Stimulated activated naive CD8-positive, alpha-beta T cell treated with anti-CD3 and anti-CD28 coated beads, Interleukin-15, Interleukin-2, amounts not matched to agents 100 ng/mL and 50 ng/mL, for 24 hours (primary cell): ENCODE data around the gene SELENOF.
A peak's percentile ranks its signal among the peaks of the same experiment; 100 is the strongest.

Source experiments
- H3K27ac Mint-ChIP-seq: one replicate; pipeline ENCODE4 v1.8.0; 2021; ENCODE audit warnings: mild to moderate bottlenecking, mixed read lengths
- H3K27me3 Mint-ChIP-seq: one replicate; pipeline ENCODE4 v1.8.0; 2021; ENCODE audit warnings: mixed read lengths
- H3K36me3 Mint-ChIP-seq: one replicate; pipeline ENCODE4 v1.8.0; 2021; ENCODE audit warnings: low read depth, mixed read lengths
- H3K4me1 Mint-ChIP-seq: one replicate; pipeline ENCODE4 v1.8.0; 2021; ENCODE audit warnings: low read depth, mixed read lengths
- H3K4me3 Mint-ChIP-seq: one replicate; pipeline ENCODE4 v1.8.0; 2021; ENCODE audit warnings: mild to moderate bottlenecking, mixed read lengths
- H3K9me3 Mint-ChIP-seq: one replicate; pipeline ENCODE4 v1.8.0; 2021; ENCODE audit warnings: mixed read lengths

SELENOF gene

GRCh38 chr1:86933562-86934377, 19.8 kb upstream of the SELENOF start:
- Mint-ChIP-seq H3K27ac (no peak overlapping the region), H3K4me3 (no peak overlapping the region), H3K4me1 (peaks cover 30% of the 10 kb centered on the region), H3K36me3 (no peaks in the 10 kb centered on the region), H3K9me3 (no peaks in the 10 kb centered on the region), H3K27me3 (no peaks in the 10 kb centered on the region)

- no peaks in the 10 kb centered on the region for H3K36me3 Mint-ChIP-seq
- H3K4me3 Mint-ChIP-seq = no peak overlapping the region
- H3K4me1 Mint-ChIP-seq = peaks cover 26% of the 10 kb centered on the region
- no peak overlapping the region for H3K27ac Mint-ChIP-seq
- H3K27me3 Mint-ChIP-seq = no peaks in the 10 kb centered on the region
- no peaks in the 10 kb centered on the region for H3K9me3 Mint-ChIP-seq
These were observed 19.1 kb upstream of the SELENOF start for GRCh38 chr1:86933051-86933450.

- Mint-ChIP-seq H3K4me1 (peaks cover 27% of the 10 kb centered on the region), H3K36me3 (peaks cover 15% of the 10 kb centered on the region), H3K4me3 (no peak overlapping the region), H3K27ac (no peak overlapping the region), H3K9me3 (peaks cover 13% of the 10 kb centered on the region), H3K27me3 (no peaks in the 10 kb centered on the region)
These were observed 14.9 kb upstream of the SELENOF start for GRCh38 chr1:86928819-86929218.

DNA sequence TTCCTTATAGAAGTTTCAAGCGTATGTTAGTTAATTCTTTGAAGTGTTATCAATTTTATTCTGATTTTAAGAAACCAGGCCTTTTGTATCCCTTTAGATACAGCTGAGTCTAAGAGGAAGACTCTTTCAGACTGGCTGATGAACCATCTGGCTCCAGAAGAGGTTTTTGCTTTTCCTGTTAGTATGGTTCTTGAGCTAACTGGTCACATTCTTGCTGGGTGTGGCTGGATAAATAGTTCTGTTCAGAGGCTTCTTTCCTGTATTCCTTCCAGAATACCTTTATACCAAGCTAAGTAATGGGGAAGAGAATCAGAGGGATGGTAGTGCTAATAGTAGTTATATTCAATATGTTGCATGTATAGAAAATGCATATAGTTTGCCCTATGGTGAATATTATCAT, 13.0 kb upstream of the SELENOF start:
- peaks cover 24% of the 10 kb centered on the region for H3K9me3 Mint-ChIP-seq
- no peak overlapping the region for H3K4me3 Mint-ChIP-seq
- no peaks in the 10 kb centered on the region for H3K27me3 Mint-ChIP-seq
- no peak overlapping the region for H3K27ac Mint-ChIP-seq
- H3K4me1 Mint-ChIP-seq = peaks cover 18% of the 10 kb centered on the region
- H3K36me3 Mint-ChIP-seq = peaks cover 26% of the 10 kb centered on the region

GRCh38 chr1:86925742-86926141, 11.8 kb upstream of the SELENOF start:
- no peak overlapping the region for H3K27ac Mint-ChIP-seq
- peaks cover 31% of the 10 kb centered on the region for H3K9me3 Mint-ChIP-seq
- peaks cover 26% of the 10 kb centered on the region for H3K36me3 Mint-ChIP-seq
- H3K4me1 Mint-ChIP-seq = peaks cover 18% of the 10 kb centered on the region
- no peak overlapping the region for H3K4me3 Mint-ChIP-seq
- no peaks in the 10 kb centered on the region for H3K27me3 Mint-ChIP-seq

GRCh38 chr1:86924324-86924960, 10.5 kb upstream of the SELENOF start:
- Mint-ChIP-seq H3K9me3 (peaks cover 34% of the 10 kb centered on the region), H3K27ac (no peak overlapping the region), H3K36me3 (peaks cover 26% of the 10 kb centered on the region), H3K4me1 (peaks cover 18% of the 10 kb centered on the region), H3K4me3 (no peak overlapping the region), H3K27me3 (no peaks in the 10 kb centered on the region)

DNA sequence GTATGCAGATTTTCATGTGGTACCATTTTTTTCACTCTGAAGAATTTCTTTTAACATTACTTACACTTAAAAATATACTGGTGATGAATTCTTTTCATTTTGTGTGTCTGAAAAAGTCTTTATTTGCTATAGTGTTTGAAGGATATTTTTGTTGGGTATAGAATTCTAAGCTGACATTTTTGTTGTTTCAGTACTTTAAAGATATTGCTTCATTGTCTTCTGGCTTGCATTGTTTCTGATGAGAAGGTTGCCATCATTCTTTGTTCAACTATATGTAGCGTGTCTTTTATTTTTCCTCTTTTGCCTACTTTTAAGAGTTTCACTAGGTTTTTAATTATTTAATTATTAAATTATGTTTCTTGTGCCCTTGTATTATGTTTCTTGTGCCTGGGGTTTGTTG, 8.5 kb upstream of the SELENOF start:
- no peak overlapping the region for H3K4me3 Mint-ChIP-seq
- peaks cover 26% of the 10 kb centered on the region for H3K36me3 Mint-ChIP-seq
- H3K27me3 Mint-ChIP-seq = no peaks in the 10 kb centered on the region

DNA sequence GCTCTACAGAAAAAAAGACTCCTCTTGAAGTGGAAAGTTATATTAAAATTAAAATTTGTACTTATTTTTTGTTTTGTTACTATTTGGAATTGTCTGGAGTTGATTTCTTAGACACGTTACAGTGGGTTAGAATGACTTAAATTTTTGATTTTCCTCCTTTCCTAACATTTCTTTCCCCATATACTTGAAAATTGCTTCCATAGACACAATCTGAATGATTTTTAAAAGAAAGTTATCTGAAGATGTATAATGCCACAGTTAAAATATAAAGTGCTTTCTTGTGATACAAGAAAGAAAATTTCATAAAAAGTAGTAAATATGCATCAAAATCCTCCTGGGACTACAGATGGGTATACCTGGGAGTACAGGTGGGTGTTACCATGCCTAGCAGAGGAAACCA, 2.8 kb upstream of the SELENOF start:
- peaks cover 11% of the 10 kb centered on the region for H3K9me3 Mint-ChIP-seq
- H3K4me1 Mint-ChIP-seq = peaks cover 22% of the 10 kb centered on the region
- no peaks in the 10 kb centered on the region for H3K27me3 Mint-ChIP-seq
- H3K27ac Mint-ChIP-seq = no peak overlapping the region
- peak overlapping the region; percentile 26 for H3K4me3 Mint-ChIP-seq
- peaks cover 4% of the 10 kb centered on the region for H3K36me3 Mint-ChIP-seq

More for the DNA sequence above, 8.5 kb upstream of the SELENOF start:
- no peak overlapping the region for H3K27ac Mint-ChIP-seq
- peaks cover 34% of the 10 kb centered on the region for H3K9me3 Mint-ChIP-seq
- H3K4me1 Mint-ChIP-seq = peaks cover 15% of the 10 kb centered on the region

DNA sequence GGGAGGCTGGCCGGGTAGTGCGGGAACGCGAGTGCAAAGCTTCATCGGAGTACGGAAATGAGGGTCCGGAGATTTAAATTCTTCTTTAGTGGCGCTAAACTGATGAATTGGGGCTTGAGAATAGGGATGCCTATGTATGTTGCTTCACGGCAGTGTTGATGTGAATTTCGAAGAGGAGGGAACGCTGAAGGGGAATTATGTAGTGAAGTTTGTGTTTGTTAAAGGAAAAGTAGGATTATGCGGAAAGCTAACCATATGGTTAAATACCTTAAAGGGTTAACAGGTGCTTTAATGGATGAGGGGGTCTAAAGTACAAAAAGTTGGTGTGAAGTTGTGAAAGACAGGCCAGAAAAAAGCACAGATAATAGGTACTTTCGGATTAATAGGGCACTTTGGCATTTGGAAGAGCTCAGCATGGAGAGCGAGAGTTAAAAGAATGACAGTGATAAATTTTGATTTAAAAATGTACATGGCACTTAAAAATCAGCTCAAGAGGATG, 1.9 kb upstream of the SELENOF start:
- no peak overlapping the region for H3K27ac Mint-ChIP-seq
- peaks cover 12% of the 10 kb centered on the region for H3K36me3 Mint-ChIP-seq
- peaks cover 31% of the 10 kb centered on the region for H3K4me1 Mint-ChIP-seq
- no peaks in the 10 kb centered on the region for H3K27me3 Mint-ChIP-seq
- no peak overlapping the region for H3K4me3 Mint-ChIP-seq
- H3K9me3 Mint-ChIP-seq = peaks cover 3% of the 10 kb centered on the region

DNA sequence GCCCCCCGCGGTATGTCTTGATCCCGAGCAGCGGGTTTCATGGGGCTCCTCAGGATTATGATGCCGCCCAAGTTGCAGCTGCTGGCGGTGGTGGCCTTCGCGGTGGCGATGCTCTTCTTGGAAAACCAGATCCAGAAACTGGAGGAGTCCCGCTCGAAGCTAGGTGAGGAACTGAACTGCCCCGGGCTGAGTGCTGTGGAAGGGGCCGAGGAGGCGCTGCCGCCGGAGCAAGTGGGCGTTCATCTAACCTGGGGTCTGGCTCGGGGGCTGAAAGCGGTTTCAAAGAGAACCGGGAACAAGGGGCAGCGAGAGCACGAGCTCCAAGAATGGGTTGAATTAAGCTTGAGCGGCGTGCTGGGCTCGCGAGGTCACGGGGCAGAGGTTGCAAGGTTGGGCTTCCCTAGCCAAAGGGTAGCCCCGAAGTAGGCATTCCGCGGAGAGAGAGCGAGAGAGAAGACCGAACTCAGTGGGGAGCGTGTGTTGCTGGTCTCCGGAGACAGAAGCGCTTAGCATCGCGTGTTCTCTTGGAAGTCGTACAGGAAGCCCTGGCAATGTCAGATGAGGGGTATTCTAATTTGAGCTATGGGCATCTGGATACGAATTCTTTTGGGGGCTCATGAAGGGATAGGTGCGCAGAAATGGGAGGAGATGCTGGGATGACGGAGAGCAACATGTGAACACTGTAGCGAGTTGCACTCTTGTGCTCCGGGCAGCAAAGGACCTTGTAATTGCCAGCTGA, 1.2 kb upstream of the SELENOF start:
- Mint-ChIP-seq H3K4me1 (peaks cover 37% of the 10 kb centered on the region), H3K27ac (no peak overlapping the region), H3K27me3 (no peaks in the 10 kb centered on the region), H3K9me3 (no peaks in the 10 kb centered on the region), H3K36me3 (peaks cover 17% of the 10 kb centered on the region), H3K4me3 (no peak overlapping the region)

- no peaks in the 10 kb centered on the region for H3K9me3 Mint-ChIP-seq
- no peak within 1 kb of the TSS for H3K4me3 Mint-ChIP-seq
- no peaks in the 10 kb centered on the region for H3K27me3 Mint-ChIP-seq
- peaks cover 23% of the 10 kb centered on the region for H3K36me3 Mint-ChIP-seq
- H3K27ac Mint-ChIP-seq = no peak within 1 kb of the TSS
- peaks cover 43% of the 10 kb centered on the region for H3K4me1 Mint-ChIP-seq
These were observed 673 bp upstream of the SELENOF start, which contains the start of gene HS2ST1 for GRCh38 chr1:86914601-86914997. TSS of gene HS2ST1 (plus strand) at chr1:86914635.

DNA sequence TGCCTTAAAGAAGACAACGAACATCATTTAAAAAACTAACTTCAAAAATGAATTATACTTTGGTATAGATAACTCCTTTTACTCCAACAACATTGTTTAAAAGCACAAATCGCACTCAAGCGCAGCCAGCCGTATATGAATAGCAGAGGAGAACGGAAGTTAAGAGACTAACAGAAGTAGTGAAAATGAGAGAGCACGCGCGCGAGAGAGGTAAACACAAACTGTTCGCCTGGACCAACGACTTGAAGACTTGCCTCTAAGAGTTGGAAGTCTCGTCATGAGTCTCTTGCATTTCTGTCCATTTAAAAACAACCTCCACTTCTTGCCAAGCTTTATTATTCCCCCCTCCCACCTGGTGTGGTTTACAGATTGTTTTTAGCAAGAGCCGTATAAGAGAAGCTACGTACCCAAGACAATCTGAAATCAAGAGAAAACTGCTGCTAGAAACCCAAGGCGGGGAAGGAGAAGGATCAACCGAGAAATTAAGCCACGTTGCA, 479 bp downstream of the SELENOF start:
- Mint-ChIP-seq H3K27ac (no peak overlapping the region), H3K9me3 (no peaks in the 10 kb centered on the region), H3K4me1 (peaks cover 55% of the 10 kb centered on the region), H3K27me3 (no peaks in the 10 kb centered on the region), H3K36me3 (peaks cover 33% of the 10 kb centered on the region), H3K4me3 (no peak overlapping the region)

- H3K4me1 Mint-ChIP-seq = peaks cover 57% of the 10 kb centered on the region
These were observed 1.5 kb downstream of the SELENOF start for GRCh38 chr1:86912281-86912900.

GRCh38 chr1:86906419-86906818, 7.5 kb downstream of the SELENOF start:
- H3K4me1 Mint-ChIP-seq = peaks cover 48% of the 10 kb centered on the region
- H3K9me3 Mint-ChIP-seq = no peaks in the 10 kb centered on the region
- peaks cover 54% of the 10 kb centered on the region for H3K36me3 Mint-ChIP-seq
- no peaks in the 10 kb centered on the region for H3K27me3 Mint-ChIP-seq
- no peak overlapping the region for H3K4me3 Mint-ChIP-seq
- no peak overlapping the region for H3K27ac Mint-ChIP-seq

More at GRCh38 chr1:86912281-86912900, 1.5 kb downstream of the SELENOF start:
- Mint-ChIP-seq H3K27ac (no peak overlapping the region), H3K36me3 (peaks cover 42% of the 10 kb centered on the region), H3K27me3 (no peaks in the 10 kb centered on the region), H3K9me3 (no peaks in the 10 kb centered on the region), H3K4me3 (no peak overlapping the region)
